Stimulated activated naive CD8-positive, alpha-beta T cell treated with anti-CD3 and anti-CD28 coated beads, Interleukin-15, amount 100 ng/mL, for 72 hours (primary cell): ENCODE data around the gene PKHD1.

Experiments
- ATAC-seq: fragments of 150-1000 bp; cut with Tn5 transposase; 2 replicates; pipeline ENCODE4 v1.10.0; 2021; ENCODE audit warnings: mild to moderate bottlenecking, moderate library complexity
- DNase-seq, 2 donors: peaks; one replicate each; pipeline ENCODE4 v3.0.0; 2021 to 2022
- H3K27ac Mint-ChIP-seq, 2 donors: one replicate each; pipeline ENCODE4 v1.8.0; 2022; ENCODE audit warnings: mild to moderate bottlenecking in 2 of 2, mixed read lengths in 2 of 2, moderate library complexity in 2 of 2
- H3K27me3 Mint-ChIP-seq: one replicate; pipeline ENCODE4 v1.8.0; 2022; ENCODE audit warnings: mixed read lengths
- H3K4me1 Mint-ChIP-seq: one replicate; pipeline ENCODE4 v1.8.0; 2022; ENCODE audit warnings: mild to moderate bottlenecking, mixed read lengths
- H3K4me3 Mint-ChIP-seq, 2 donors: one replicate each; pipeline ENCODE4 v1.8.0; 2022; ENCODE audit warnings: mild to moderate bottlenecking in 2 of 2, mixed read lengths in 2 of 2, moderate library complexity in 1 of 2
- H3K9me3 Mint-ChIP-seq, 2 donors: one replicate each; pipeline ENCODE4 v1.8.0; 2022; ENCODE audit warnings: mixed read lengths in 2 of 2

The PKHD1 gene

DNA sequence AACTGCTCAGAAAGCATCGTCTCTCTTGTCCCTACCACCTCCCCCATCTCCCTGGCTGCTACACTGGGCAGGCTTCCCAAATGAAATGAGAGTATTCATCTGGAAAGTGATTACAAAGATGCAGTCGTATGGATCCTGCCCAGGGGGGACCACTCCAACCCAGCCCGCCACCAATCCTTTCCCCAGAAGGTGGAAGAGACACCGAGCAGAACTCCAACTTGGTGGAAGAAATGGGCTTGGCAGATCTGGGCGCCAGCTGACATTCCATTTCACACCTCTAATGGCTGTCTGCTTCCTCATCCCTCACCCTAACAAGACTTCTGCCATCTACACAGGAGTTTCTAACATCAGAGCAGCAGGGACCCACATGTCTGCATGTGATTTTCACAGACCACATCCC is 12.7 kb downstream of the PKHD1 start:
- ATAC-seq (no peak), DNase-seq (no peak)
- H3K4me3 Mint-ChIP-seq: no peak overlapping the region
- H3K4me1 Mint-ChIP-seq: no peaks in the 10 kb centered on the region
- peaks cover 55% of the 10 kb centered on the region for H3K27me3 Mint-ChIP-seq
- no peak overlapping the region for H3K27ac Mint-ChIP-seq
- no peaks in the 10 kb centered on the region for H3K9me3 Mint-ChIP-seq

DNA sequence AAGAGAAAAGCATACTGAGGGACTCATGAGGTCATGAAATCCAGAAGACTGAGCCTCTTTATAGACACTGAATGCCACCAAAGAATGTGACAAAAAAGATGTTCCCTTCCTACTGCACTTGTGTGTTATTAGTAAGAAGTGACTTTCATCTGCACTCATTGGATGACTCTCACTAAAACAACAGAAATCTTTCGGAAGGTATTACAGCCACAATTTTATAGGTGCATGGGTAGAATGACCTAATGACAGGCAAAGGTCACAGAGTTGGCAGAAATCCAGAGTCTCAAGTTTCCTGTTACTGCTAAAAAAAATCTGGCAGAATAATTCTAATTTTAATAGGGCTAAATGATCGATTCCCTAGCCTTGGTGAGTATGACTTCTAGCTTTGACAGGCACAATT is 13.3 kb downstream of the PKHD1 start:
- Mint-ChIP-seq H3K9me3 (no peaks in the 10 kb centered on the region), H3K27me3 (peaks cover 50% of the 10 kb centered on the region), H3K4me3 (no peak overlapping the region), H3K4me1 (no peaks in the 10 kb centered on the region), H3K27ac (no peak overlapping the region)
- no peak for ATAC-seq
- DNase-seq: no peak

DNA sequence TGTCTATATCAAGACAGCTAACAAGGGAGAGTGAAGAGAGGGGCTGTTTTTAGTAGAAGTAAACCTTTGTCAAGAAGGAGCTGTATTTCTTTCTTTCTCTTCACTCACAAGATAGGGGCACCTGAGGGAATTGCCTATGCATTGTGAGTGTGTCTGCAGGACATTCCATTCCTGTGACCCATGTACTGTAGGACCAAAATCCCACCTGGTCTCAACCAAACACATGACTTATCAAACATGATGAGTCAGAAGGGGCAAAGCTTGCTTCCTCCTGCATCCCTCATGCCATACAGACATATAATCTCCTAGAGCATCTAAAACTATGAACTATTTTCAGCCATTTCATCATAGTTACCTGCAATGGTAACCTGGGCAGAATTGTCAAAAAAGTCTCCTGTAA is 21.8 kb downstream of the PKHD1 start:
- DNase-seq: no peak
- no peak overlapping the region for H3K27ac Mint-ChIP-seq
- no peaks in the 10 kb centered on the region for H3K27me3 Mint-ChIP-seq
- H3K4me3 Mint-ChIP-seq: no peak overlapping the region
- ATAC-seq: no peak
- H3K9me3 Mint-ChIP-seq: no peaks in the 10 kb centered on the region
- peaks cover 11% of the 10 kb centered on the region for H3K4me1 Mint-ChIP-seq

DNA sequence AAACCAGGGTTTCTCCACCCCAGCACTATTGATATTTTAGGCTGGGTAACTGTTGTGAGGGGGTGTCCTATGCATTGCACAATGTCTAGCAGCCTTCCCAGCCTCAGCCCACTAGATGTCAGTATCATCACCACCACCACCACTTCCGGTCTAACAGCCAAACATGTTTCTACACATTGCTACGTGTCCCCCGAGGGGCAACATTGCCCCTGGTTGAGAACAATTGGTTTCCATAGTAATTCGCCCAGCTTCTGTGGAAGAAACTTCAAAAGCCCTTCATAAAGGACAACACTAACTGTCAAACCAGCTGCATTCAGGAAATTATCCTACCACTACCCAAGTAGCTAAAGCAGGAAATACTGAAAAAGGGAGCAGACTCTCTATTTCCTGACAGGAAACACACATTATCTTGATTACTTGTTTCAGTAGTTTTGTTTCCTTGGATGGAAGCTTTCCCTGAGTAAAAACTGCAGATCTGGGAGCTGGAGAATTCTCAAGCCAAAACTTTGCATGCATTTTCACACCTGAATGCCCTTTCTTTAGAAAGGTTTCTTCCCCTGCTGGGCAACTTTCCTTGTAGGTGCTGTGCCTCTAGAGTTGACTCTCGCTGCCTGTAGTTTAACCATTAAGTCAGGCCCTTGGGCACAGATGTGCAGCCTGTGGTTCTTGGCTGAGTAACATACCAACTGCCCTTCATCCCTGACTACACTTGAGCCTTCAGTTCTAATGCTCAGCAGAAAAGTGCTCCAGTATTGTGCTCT is 23.6 kb downstream of the PKHD1 start:
- peak overlapping the region; percentile 78 to 90 for H3K27ac Mint-ChIP-seq
- DNase-seq (peak; percentile 47 to 71), ATAC-seq (peak; percentile 97)

DNA sequence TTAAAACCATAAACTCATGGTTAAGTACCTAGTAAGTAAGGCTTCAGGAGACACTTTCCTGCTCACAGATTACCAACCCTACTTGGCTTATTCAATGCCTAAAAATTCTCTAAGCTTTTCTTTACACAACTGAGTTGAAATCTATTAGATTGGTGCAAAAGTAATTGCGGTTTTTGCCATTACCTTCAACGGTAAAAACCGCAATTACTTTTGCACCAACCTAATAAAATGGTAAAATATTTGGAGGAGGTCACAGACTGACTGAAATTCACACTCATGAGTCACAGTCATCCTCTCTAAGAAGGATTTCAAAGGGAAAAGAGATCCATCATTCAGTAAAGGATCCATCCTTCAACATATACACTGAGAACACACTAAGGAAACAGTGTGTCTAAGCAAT is 25.9 kb downstream of the PKHD1 start:
- H3K4me3 Mint-ChIP-seq: no peak overlapping the region
- no peaks in the 10 kb centered on the region for H3K9me3 Mint-ChIP-seq
- no peak for DNase-seq
- H3K27ac Mint-ChIP-seq: no peak overlapping the region
- ATAC-seq: no peak
- H3K27me3 Mint-ChIP-seq: peaks cover 11% of the 10 kb centered on the region
- H3K4me1 Mint-ChIP-seq: peaks cover 11% of the 10 kb centered on the region

More for the DNA sequence above, 23.6 kb downstream of the PKHD1 start:
- Mint-ChIP-seq H3K27me3 (peaks cover under 1% of the 10 kb centered on the region), H3K4me3 (peak overlapping the region in 1 of 2 donors; percentile 36), H3K9me3 (no peaks in the 10 kb centered on the region), H3K4me1 (peaks cover 11% of the 10 kb centered on the region)

DNA sequence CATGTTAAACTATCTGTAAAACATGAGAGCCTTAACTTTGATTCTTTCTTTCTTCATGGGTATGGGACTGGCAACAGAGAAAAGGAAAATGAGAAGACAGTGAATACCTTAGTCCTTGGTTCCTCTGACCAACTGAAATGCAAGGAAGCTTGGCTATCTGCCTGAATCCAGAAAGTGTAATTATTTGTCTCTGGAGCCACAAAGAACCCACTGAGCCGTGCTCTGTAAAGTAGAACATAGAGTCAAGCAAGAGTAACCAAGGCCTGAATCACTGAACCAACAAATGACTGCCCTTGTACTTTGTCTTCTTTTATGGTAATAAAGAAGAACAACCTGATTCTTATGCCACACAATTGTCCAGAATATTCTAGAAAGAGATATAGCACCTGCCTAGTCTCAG is 27.6 kb downstream of the PKHD1 start:
- no peak overlapping the region for H3K4me3 Mint-ChIP-seq

DNA sequence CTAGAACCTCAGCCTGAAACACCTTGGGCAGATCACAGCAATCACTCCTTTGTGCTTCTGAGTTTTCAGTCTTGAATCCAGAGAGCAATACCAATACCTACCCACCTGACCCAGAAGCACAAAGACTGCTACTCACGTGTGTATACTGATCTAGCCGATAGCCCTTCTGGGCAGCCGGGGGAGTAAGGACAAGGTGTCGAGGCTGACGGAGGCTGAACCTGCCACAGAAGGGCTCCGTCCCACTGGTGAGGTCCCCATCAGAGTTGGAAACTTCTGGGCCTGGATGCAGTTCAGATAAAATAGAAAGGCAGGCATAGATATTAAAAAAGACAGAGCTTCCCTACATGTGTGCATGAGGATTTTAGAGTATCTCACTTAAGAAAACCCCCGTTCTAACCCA is 32.0 kb downstream of the PKHD1 start:
- no peak for DNase-seq
- no peaks in the 10 kb centered on the region for H3K4me1 Mint-ChIP-seq
- peaks cover 33% of the 10 kb centered on the region for H3K27me3 Mint-ChIP-seq
- H3K4me3 Mint-ChIP-seq: no peak overlapping the region
- ATAC-seq: no peak
- no peaks in the 10 kb centered on the region for H3K9me3 Mint-ChIP-seq
- H3K27ac Mint-ChIP-seq: no peak overlapping the region

More for the DNA sequence above, 27.6 kb downstream of the PKHD1 start:
- Mint-ChIP-seq H3K9me3 (no peaks in the 10 kb centered on the region), H3K27me3 (peaks cover 21% of the 10 kb centered on the region), H3K4me1 (peaks cover 11% of the 10 kb centered on the region), H3K27ac (no peak overlapping the region)
- DNase-seq (no peak), ATAC-seq (no peak)

DNA sequence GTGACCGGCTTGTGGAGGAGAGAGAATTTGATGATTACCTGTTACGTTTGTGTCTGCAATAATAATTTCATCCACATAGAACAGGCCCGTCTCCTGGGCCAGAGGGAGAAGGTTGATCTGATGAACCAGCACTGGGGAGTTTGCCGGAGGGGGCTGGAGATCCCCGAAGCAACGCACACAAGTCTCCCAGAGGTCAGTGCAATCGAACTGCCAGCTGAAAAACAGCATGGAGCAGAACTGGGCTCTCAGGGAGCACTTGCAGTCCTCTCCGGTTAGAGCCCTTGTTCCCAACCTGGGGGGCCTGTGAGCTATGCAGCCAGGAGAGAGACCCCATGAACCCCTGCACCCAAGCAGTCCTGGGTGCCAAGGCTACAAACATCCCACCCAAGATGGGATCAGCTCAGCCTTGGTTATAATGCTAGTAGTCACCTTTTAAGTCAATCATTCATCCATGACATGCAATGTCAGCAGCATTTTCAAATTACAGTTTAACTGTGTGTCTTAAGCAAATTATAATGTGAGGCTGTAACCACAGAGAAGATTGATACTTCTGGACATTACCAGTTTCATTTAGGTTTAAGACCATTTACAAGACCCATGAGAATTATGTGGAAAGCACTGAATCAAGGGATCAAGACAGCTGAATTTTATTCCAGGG is 34.2 kb downstream of the PKHD1 start:
- no peak for DNase-seq
- Mint-ChIP-seq H3K27me3 (peaks cover 27% of the 10 kb centered on the region), H3K4me3 (no peak overlapping the region), H3K9me3 (no peaks in the 10 kb centered on the region), H3K4me1 (no peaks in the 10 kb centered on the region), H3K27ac (no peak overlapping the region)
- no peak for ATAC-seq

DNA sequence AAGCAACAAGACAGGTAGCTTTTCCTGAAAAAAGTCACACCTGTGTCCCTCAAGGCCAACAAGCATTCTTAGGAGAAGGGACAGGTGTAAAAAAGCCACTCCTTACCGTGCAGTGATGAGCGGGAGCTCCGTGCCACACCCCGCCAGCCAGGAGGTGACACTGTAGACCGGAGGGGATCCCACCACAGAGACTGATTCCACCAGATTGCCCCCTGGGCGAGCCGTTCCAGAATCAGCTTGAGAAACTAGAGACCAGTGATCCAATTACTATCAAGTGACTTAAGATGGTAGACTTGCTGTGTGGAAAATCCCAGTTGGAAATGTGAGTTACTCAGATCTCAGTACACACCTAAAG is 37.4 kb downstream of the PKHD1 start:
- Mint-ChIP-seq H3K4me3 (no peak overlapping the region), H3K27me3 (peaks cover 34% of the 10 kb centered on the region), H3K4me1 (no peaks in the 10 kb centered on the region), H3K9me3 (no peaks in the 10 kb centered on the region), H3K27ac (peak overlapping the region in 1 of 2 donors; percentile 54)
- DNase-seq (no peak), ATAC-seq (no peak)

DNA sequence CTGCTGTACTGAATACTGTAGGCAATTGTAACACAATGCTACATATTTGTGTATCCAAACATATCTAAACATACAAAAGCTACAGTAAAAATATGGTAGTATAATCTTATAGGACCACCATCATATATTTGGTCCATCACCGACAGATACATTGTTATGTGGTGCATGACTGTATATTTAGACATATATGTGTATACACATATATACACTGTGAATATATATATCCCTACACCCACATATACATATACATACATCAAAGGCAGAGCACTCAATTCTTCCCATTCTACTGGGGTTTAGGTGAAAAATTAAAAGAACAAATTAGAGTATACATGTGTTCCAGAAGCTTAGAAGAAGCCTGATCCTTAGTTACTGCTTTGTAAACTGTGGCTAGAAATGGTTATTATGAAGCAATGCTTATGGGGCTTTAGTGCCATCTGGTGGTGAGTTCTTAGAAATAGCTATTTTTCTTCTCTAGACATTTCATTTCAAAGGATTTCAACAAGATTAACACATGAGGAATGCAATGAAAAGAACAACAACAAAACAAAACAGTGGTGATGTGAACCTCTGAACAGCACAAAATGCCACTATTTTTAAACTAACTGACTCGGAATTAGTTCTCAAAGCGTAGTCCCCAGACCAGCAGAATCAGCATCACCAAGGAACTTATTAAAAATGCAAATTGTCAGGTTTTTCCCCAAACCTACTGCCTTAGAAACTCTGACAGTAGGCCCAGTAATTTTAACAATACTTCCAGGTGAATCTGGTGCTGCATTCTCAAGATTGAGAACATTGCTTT is 38.0 kb downstream of the PKHD1 start:
- Mint-ChIP-seq H3K4me3 (no peak overlapping the region), H3K4me1 (no peaks in the 10 kb centered on the region), H3K9me3 (no peaks in the 10 kb centered on the region), H3K27me3 (peaks cover 28% of the 10 kb centered on the region), H3K27ac (no peak overlapping the region)
- peak; percentile 40 for ATAC-seq
- DNase-seq: no peak

DNA sequence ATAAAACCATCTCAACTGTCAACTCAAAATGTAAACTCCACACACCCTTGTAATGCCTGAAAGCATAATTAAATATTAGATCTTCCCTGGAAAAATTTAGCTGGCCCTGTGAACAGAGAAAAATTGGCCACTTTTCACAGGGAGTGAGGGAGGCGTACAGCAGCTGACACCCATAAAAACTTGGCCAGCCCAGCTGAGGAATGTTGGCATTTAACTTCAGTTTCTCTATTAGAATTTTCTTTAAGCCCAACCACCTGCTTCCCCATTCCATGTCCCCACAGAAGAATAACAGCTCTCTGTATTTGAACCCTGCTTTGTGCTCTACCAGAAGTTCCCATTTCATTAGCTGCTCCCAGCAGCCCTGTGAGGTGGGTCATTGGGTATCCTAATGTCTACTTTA is 41.0 kb downstream of the PKHD1 start:
- no peak overlapping the region for H3K4me3 Mint-ChIP-seq
- peaks cover 34% of the 10 kb centered on the region for H3K27me3 Mint-ChIP-seq
- no peak overlapping the region for H3K27ac Mint-ChIP-seq
- ATAC-seq: no peak
- no peaks in the 10 kb centered on the region for H3K9me3 Mint-ChIP-seq
- H3K4me1 Mint-ChIP-seq: no peaks in the 10 kb centered on the region
- DNase-seq: no peak

DNA sequence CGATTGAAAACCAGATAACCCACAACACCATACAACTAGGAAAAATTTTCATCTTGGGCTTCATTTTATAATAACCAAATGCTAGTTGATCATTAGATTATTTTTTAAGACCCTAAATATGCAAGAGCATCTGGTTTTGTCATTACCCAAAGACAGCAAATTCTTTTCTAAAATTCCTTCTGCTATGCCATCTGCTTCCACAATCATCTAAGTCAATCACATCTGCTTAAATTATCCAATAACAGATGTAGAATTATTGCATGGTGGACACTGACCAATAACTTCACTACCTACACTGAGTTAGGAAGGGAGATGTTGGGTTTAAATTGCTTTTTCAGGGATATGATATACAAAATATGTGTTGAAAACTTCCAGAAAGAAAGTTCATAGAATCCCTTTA is 41.9 kb downstream of the PKHD1 start:
- ATAC-seq (no peak), DNase-seq (no peak)
- no peaks in the 10 kb centered on the region for H3K4me1 Mint-ChIP-seq
- no peak overlapping the region for H3K4me3 Mint-ChIP-seq
- no peak overlapping the region for H3K27ac Mint-ChIP-seq
- peaks cover 27% of the 10 kb centered on the region for H3K27me3 Mint-ChIP-seq
- no peaks in the 10 kb centered on the region for H3K9me3 Mint-ChIP-seq

DNA sequence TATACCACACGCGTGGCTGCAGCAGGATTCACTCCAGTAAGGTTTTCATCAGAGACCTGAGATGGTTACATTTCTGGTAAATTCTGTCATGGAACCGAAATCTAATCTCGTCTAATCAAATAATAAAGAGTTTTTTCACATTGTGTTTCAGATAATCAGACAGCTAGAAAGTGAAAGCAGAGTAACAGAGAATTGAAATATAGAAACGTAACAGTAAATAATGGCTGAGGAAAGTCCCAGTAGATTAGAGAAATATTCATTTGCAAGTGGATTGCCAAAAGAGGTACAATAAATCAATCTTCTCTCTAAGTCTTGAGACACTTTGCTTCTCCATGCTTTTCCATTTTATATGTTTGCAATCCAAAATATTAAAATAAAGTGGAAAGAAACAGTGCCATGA is 42.4 kb downstream of the PKHD1 start:
- DNase-seq: no peak

DNA sequence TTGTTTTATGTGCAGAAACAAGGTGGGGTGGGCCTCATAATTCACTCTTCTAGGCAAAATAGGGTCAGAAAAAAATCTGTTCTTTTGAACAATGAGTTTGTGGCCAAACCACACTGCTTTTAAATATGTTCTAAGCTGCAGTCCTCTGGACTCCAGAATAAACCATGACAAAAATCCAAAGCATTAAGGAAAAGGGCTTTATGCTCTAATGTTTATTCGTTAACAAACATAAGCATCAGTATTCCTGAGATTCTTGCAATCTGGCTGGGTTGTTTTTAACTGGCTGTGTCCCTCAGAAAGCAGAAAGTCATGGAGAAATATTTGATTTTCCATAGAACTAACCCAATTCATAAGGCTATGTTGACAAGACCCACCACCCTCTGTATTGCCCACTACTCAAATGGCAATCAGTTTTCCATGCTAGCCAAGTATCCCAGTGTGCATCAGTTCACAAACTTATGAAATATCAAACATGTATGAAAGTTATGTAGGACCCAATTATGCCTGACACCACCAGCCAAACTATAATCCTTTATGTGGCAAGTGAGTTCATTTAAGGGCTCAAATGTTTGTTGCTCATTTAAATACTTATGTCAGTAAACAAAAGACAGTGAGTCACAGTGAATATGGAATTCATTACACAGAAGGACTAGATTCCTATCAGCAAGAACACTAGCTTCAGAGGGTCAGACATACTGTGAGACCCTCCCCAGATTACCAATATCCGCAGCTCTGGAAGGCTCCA is 45.1 kb downstream of the PKHD1 start:
- peaks cover 19% of the 10 kb centered on the region for H3K27me3 Mint-ChIP-seq
- H3K4me1 Mint-ChIP-seq: no peaks in the 10 kb centered on the region
- H3K27ac Mint-ChIP-seq: no peak overlapping the region
- ATAC-seq: no peak
- H3K9me3 Mint-ChIP-seq: peaks cover 0 to 4% of the 10 kb centered on the region in 2 donors
- H3K4me3 Mint-ChIP-seq: no peak overlapping the region
- DNase-seq: no peak

More for the DNA sequence above, 42.4 kb downstream of the PKHD1 start:
- no peaks in the 10 kb centered on the region for H3K4me1 Mint-ChIP-seq
- no peaks in the 10 kb centered on the region for H3K9me3 Mint-ChIP-seq
- no peak overlapping the region for H3K4me3 Mint-ChIP-seq
- H3K27ac Mint-ChIP-seq: no peak overlapping the region
- ATAC-seq: no peak
- peaks cover 27% of the 10 kb centered on the region for H3K27me3 Mint-ChIP-seq

DNA sequence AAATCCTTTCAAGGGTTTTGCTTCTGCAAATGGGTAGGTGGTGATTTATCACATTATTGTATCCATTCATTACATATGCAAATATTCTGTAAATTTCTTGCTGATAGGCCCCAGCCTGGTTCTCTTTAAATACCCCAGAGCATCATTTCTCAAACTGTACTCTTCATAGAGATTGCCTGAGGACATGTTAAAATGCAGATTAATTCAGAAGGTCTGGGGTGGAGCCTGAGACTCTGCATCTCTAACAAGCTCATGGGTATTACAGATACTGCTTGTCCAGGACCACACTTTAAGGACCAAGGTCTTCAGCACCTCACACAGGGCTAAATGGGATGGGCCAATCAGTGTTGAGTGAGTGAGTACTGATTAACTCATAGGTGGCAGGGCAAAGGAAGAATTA is 46.3 kb downstream of the PKHD1 start:
- ATAC-seq: no peak
- H3K27me3 Mint-ChIP-seq: peaks cover 8% of the 10 kb centered on the region

More for the DNA sequence above, 46.3 kb downstream of the PKHD1 start:
- no peaks in the 10 kb centered on the region for H3K4me1 Mint-ChIP-seq
- no peak overlapping the region for H3K4me3 Mint-ChIP-seq
- no peak overlapping the region for H3K27ac Mint-ChIP-seq
- peaks cover 0 to 4% of the 10 kb centered on the region in 2 donors for H3K9me3 Mint-ChIP-seq
- no peak for DNase-seq
